Esophagus muscularis mucosa (tissue), 4 donors: Measurements from ENCODE around the gene LAMTOR5. TPM values are rescaled to one million over a fixed set of nuclear protein-coding genes. Genes with fewer than 3 reads are reported as not detected.

Source experiments
- DNase-seq: peaks from one replicate; pipeline ENCODE4 v3.0.0-alpha.2; 2017; ENCODE audit errors: extremely low spot score
- H3K27ac ChIP-seq, 4 donors: fragments of 200-600 bp; sonication (generic); replicated peaks in 1 of 4; 1 replicate in 3 of 4; 2 replicates in 1 of 4; pipeline ENCODE4 v1.5.1; 2016 to 2019; ENCODE audit warnings: mild to moderate bottlenecking in 1 of 4
- H3K27me3 ChIP-seq, 4 donors: fragments of 200-600 bp; sonication (generic); one replicate each; pipeline versions ENCODE4 v1.5.1 to v1.6.0; 2016 to 2019
- H3K36me3 ChIP-seq, 4 donors: fragments of 200-600 bp; sonication (generic); one replicate each; pipeline ENCODE4 v1.5.1; 2016 to 2019
- H3K4me1 ChIP-seq, 4 donors: fragments of 200-600 bp; sonication (generic); one replicate each; pipeline ENCODE4 v1.5.1; 2016 to 2019
- H3K4me3 ChIP-seq, 4 donors: fragments of 200-600 bp; sonication (generic); 1 replicate in 2 of 4; 2 replicates in 2 of 4; pipeline ENCODE4 v1.5.1; 2016 to 2019; ENCODE audit warnings: mild to moderate bottlenecking in 4 of 4, moderate library complexity in 1 of 4
- H3K9me3 ChIP-seq, 4 donors: fragments of 200-600 bp; sonication (generic); 1 replicate in 3 of 4; 2 replicates in 1 of 4; pipeline ENCODE4 v1.5.1; 2016 to 2019
- EP300 ChIP-seq: sonication (generic); formaldehyde crosslinking; IDR thresholded peaks from one replicate; pipeline ENCODE4 v1.6.1; 2017; ENCODE audit warnings: antibody characterized with exemption
- POLR2A ChIP-seq: fragments of 450-650 bp; IDR thresholded peaks from one replicate; pipeline ENCODE4 v1.6.1; 2017; ENCODE audit warnings: antibody characterized with exemption, moderate library complexity, mild to moderate bottlenecking, low read depth
- POLR2AphosphoS5 ChIP-seq, 2 donors: sonication (generic); formaldehyde crosslinking; IDR thresholded peaks; one replicate each; pipeline ENCODE4 v1.6.1; 2017; ENCODE audit warnings: antibody characterized with exemption in 2 of 2
- WGBS: methylation state at CpG from one replicate; pipeline ENCODE4 v1.1.5; 2018; 5-methylcytosine and 5-hydroxymethylcytosine counted together
- intact Hi-C: fragments of 100-400 bp; cut with DNase I; formaldehyde crosslinking; loops from one replicate; pipeline ENCODE4 v1.15.1; 2023
- total RNA-seq, 4 donors: library from RNA; depleted of rRNA; stranded (reverse); fragments of >200 nt; gene quantifications; one replicate each; pipeline versions ENCODE4 v1.1.0 to v1.2.1, GENCODE V29; 2016
- TF ChIP-seq, protein P1 (sequence below), 3 experiments: fragments of 200-600 bp in 2 of 3; fragments of 450-650 bp in 1 of 3; sonication (generic) in 2 of 3; IDR thresholded peaks; one replicate each; pipeline ENCODE4 v1.5.1; 2017 to 2019; ENCODE audit warnings: antibody characterized with exemption in 3 of 3, mild to moderate bottlenecking in 2 of 3, moderate library complexity in 1 of 3

The LAMTOR5 gene
- total RNA-seq, 4 donors from 2014 or later: 59.9 to 113 (median 71.0) TPM

DNA sequence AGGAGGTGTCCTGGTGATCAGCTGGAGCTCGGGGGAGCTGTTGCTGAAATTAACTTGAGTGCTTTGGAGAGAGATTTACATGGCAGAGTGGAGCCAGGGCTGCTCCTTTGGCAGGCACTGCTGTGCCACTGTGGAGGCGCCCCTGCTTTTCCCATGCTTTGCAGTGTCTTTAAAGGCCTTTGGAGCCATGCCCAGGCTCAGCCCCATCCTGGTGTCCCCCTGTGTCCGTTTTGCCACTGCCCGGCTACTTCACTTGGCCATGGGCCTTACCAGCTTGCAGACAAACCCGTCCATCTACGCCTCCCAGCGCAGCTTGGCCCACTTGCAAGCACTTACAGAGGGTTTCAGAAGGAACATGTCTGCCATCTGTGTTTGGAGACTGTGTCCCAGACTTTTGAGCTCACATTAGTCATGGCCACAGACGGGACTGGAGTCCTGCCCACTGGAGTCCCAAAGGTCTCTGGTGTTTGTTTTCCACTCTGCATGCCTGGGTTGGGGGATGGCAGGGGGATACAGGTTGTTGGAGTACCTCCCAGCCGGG is 18.2 kb upstream of the LAMTOR5 start:
- no peak for DNase-seq
- Histone ChIP-seq H3K4me1 (peaks cover 0 to 4% (median 0%) of the 10 kb centered on the region in 4 donors), H3K4me3 (no peak overlapping the region), H3K27me3 (peaks cover 0 to 6% (median 0%) of the 10 kb centered on the region in 4 donors), H3K9me3 (no peaks in the 10 kb centered on the region), H3K36me3 (no peaks in the 10 kb centered on the region), H3K27ac (peak overlapping the region in 1 of 4 donors; percentile 52)
- no peak for TF ChIP-seq POLR2A
- TF ChIP-seq, protein P1, sequence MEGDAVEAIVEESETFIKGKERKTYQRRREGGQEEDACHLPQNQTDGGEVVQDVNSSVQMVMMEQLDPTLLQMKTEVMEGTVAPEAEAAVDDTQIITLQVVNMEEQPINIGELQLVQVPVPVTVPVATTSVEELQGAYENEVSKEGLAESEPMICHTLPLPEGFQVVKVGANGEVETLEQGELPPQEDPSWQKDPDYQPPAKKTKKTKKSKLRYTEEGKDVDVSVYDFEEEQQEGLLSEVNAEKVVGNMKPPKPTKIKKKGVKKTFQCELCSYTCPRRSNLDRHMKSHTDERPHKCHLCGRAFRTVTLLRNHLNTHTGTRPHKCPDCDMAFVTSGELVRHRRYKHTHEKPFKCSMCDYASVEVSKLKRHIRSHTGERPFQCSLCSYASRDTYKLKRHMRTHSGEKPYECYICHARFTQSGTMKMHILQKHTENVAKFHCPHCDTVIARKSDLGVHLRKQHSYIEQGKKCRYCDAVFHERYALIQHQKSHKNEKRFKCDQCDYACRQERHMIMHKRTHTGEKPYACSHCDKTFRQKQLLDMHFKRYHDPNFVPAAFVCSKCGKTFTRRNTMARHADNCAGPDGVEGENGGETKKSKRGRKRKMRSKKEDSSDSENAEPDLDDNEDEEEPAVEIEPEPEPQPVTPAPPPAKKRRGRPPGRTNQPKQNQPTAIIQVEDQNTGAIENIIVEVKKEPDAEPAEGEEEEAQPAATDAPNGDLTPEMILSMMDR (IDR thresholded peaks at IDR 0.05): no peak
- TF ChIP-seq EP300: no peak
- TF ChIP-seq POLR2AphosphoS5 (IDR thresholded peaks at IDR 0.05): no peak
- 69% methylated on average over 7 of the region's 9 CpGs for WGBS
- intact Hi-C loops: no loop called here

DNA sequence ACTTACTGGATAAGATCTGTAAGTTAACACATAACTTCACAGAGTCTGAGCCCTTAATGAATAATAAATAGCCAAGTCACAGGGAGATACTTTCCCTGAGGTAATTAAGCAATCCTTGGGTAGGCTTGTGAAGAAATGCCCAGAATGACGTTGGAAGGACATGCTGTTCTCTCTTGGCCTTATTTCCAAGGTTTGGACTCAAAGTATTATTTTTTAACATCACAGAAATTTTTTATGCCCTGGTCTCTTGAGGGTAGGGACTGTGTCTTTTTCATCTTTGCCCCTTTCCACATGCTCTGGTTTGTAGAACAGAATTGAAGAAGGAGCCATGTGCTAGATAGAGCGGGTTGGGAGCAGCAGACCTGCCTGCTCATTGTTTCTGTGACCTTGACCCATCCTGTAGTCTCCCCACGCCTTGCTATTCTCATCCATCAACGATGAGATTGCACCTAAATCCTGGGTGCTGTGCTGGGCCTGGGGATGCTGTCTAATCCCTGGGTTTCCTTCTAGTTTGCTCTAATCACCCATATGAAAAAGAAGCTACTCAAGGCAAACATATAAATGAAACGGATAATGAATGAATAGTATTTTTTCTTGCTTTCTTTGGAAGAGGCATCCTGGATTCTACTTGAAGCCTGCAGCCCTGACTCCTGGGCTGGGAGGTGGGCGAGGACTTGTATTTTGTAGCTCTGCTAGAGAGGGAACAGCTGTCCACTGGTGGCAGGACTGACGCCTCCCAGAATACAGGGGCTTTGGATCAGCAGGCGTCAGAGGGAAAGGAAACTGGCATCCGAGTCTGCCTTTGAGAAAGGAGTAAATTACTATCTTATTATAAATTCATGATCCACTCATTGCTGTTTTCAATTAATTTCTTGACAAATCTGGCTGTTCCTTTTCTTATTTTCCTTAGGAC is 17.5 kb upstream of the LAMTOR5 start:
- no peaks in the 10 kb centered on the region for H3K27me3 ChIP-seq
- H3K9me3 ChIP-seq: no peaks in the 10 kb centered on the region
- no peaks in the 10 kb centered on the region for H3K36me3 ChIP-seq
- intact Hi-C loops: no loop called here
- H3K4me1 ChIP-seq: peaks cover 0 to 4% (median 0%) of the 10 kb centered on the region in 4 donors
- DNase-seq: no peak
- peak in 1 of 2 donors; percentile 19 for TF ChIP-seq POLR2AphosphoS5 (IDR thresholded peaks at IDR 0.05)
- TF ChIP-seq, protein P1 (IDR thresholded peaks at IDR 0.05): no peak
- WGBS: 57% methylated on average over 9 of the region's 9 CpGs
- H3K27ac ChIP-seq: peak overlapping the region in 1 of 4 donors; percentile 52
- no peak overlapping the region for H3K4me3 ChIP-seq

DNA sequence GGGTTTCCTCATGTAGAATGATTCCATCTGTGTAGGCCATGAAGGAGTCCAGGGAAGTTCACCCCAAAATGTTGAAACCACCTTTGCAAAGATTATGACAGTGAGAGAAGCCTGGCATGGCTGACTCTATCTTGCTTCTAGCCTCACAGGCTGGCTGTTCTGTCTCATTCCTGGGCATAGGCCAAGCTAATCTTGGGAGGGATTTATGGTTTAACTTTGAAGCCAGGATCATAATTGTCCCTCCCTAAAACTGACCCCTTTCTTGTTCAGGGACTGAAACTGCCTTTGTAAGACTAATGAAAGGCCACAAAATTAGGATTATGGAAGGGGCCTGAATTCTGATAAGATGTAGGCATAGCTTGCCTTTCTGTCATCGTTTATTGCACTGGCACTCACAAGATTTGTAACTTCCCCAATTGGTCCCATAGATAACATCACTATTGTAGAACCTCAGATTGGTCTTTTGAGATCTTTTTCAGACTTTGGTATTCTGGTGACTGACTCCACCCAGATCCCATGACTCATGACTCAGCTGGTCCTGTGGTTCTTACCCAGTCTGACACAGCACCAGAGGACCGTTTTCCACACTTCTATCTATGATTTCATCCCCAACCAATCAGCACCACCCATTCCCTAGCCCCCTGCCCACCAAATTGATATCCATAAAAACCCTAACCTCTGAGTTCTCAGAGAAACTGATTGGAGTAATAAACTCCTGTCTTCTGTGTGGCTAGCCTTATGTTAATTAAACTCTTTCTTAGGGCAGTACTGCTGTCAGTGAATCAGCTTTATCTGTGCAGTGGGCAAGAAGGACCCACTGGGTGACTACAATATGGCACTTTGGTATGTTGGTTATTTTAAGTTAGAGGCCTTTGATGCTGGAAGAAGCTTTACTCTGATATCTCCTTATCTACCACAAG is 13.6 kb upstream of the LAMTOR5 start:
- Histone ChIP-seq H3K27me3 (no peaks in the 10 kb centered on the region), H3K27ac (no peak overlapping the region), H3K9me3 (no peaks in the 10 kb centered on the region), H3K4me1 (peaks cover 0 to 4% (median 0%) of the 10 kb centered on the region in 4 donors), H3K36me3 (no peaks in the 10 kb centered on the region), H3K4me3 (no peak overlapping the region)
- DNase-seq: no peak
- WGBS: 67% methylated on average over 2 of the region's 2 CpGs
- TF ChIP-seq, protein P1 (IDR thresholded peaks at IDR 0.05): no peak
- TF ChIP-seq POLR2AphosphoS5 (IDR thresholded peaks at IDR 0.05) (no peak), POLR2A (no peak), EP300 (no peak)
- intact Hi-C loops: no loop called here

DNA sequence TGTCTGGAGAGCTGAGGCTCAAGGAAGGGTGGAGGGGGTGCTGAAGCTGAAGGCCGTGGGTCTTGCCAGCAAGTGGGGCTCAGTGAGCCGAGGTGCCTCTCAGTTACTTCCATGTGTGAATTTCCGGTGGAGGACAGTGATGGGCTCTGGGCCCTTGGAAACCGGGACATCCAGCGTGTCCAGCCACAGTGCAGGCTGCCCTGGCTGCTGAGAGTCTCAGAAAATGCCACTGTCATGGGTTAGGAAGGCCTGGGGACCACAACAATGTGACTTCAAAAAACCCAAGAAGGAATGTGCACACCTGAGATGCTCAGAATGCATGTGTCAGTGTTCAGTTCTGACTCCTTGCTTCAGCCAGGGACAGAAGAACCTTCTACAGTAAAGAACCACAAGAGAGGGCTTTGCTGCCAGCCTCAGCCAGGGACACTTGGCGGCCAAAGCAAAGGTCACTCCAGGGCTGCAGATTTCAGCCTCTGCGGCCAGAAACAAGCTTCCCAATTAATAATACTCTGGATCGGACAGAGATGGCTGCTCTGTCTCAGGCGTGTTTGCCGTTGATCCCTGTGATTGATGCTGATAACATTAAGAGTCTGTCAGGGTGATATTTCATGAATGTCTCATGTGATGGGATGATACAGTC is 12.6 kb upstream of the LAMTOR5 start:
- Histone ChIP-seq H3K36me3 (no peaks in the 10 kb centered on the region), H3K4me3 (no peak overlapping the region), H3K4me1 (peaks cover 0 to 3% (median 0%) of the 10 kb centered on the region in 4 donors), H3K9me3 (no peaks in the 10 kb centered on the region), H3K27ac (no peak overlapping the region), H3K27me3 (no peaks in the 10 kb centered on the region)
- intact Hi-C loops: no loop called here
- WGBS: 88% methylated on average over 9 of the region's 10 CpGs
- no peak for TF ChIP-seq EP300
- TF ChIP-seq POLR2A: no peak
- TF ChIP-seq, protein P1 (IDR thresholded peaks at IDR 0.05): no peak
- TF ChIP-seq POLR2AphosphoS5 (IDR thresholded peaks at IDR 0.05): no peak
- no peak for DNase-seq
